BJ (cell line): Measurements from ENCODE around the gene PDLIM5. TPM values are rescaled to one million over a fixed set of nuclear protein-coding genes. Genes with fewer than 3 reads are reported as not detected.

Experiments
- CTCF ChIA-PET: fragments of 350-600 bp; formaldehyde crosslinking; extraction: SDS; loops from one replicate; lab custom pipeline; 2021; ENCODE audit warnings: antibody characterized with exemption, inconsistent platforms; lab: Yijun Ruan, JAX
- POLR2A ChIA-PET: fragments of 300-600 bp; sonication (Branson Sonifier 250); formaldehyde crosslinking; extraction: SDS; loops from one replicate; lab custom pipeline; 2021; ENCODE audit warnings: antibody characterized with exemption; lab: Charles Lee
- DNase-seq: peaks from one replicate; pipeline ENCODE4 v3.0.0-alpha.2; 2011; ENCODE audit warnings: low read depth
- H3K27me3 ChIP-seq: 2 replicates; pipeline ENCODE4 v1.6.0; 2011; ENCODE audit warnings: low read length; ENCODE audit not compliant: control insufficient read depth, insufficient read depth
- H3K36me3 ChIP-seq: 2 replicates; pipeline ENCODE4 v1.5.1; 2011; ENCODE audit warnings: low read length; ENCODE audit not compliant: control insufficient read depth, insufficient read depth
- H3K4me3 ChIP-seq: 2 replicates; pipeline ENCODE4 v1.5.1; 2011; ENCODE audit warnings: low read depth, mild to moderate bottlenecking, control low read depth, low read length
- polyA plus RNA-seq: library from polyadenylated mRNA; depleted of rRNA; stranded (reverse); fragments of >200 nt; gene quantifications from 2 replicates; pipeline ENCODE4 v1.2.3, GENCODE V29; 2011
- TF ChIP-seq, protein P1 (sequence below): IDR thresholded peaks from 2 replicates; pipeline ENCODE4 v1.5.1; 2011; ENCODE audit warnings: low read depth, mild to moderate bottlenecking, control low read depth, inconsistent platforms, low read length, moderate library complexity; ENCODE audit not compliant: insufficient read depth

The PDLIM5 gene
- polyA plus RNA-seq, 1 experiment = 353 TPM

DNA sequence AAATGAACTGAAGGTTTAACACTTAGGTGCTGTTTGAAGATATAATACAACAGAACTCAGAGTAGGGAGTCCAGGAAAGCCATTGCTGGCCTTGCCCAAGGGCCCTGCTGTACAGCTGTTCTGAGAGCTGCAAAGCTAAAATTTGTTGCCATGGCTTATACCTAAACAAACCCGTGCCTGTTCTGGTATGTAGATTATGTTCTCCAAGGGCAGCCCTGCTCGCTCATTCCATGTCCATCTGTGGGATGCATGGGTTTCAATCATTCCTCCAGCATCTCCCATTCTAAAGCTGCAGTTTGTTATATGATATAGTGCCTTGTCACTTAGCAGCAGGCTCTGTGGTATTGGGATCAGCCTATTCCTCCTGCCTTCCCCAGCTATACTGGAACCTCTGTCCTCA lies 225.2 kb downstream of the PDLIM5 start:
- ChIA-PET POLR2A (no interaction called here), CTCF (no interaction called here)
- TF ChIP-seq, protein P1, sequence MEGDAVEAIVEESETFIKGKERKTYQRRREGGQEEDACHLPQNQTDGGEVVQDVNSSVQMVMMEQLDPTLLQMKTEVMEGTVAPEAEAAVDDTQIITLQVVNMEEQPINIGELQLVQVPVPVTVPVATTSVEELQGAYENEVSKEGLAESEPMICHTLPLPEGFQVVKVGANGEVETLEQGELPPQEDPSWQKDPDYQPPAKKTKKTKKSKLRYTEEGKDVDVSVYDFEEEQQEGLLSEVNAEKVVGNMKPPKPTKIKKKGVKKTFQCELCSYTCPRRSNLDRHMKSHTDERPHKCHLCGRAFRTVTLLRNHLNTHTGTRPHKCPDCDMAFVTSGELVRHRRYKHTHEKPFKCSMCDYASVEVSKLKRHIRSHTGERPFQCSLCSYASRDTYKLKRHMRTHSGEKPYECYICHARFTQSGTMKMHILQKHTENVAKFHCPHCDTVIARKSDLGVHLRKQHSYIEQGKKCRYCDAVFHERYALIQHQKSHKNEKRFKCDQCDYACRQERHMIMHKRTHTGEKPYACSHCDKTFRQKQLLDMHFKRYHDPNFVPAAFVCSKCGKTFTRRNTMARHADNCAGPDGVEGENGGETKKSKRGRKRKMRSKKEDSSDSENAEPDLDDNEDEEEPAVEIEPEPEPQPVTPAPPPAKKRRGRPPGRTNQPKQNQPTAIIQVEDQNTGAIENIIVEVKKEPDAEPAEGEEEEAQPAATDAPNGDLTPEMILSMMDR = no peak
- H3K27me3 ChIP-seq = no peaks in the 10 kb centered on the region; the same call in 1 of the 2 replicates
- DNase-seq = no peak
- no peaks in the 10 kb centered on the region for H3K36me3 ChIP-seq
- no peak overlapping the region for H3K4me3 ChIP-seq

DNA sequence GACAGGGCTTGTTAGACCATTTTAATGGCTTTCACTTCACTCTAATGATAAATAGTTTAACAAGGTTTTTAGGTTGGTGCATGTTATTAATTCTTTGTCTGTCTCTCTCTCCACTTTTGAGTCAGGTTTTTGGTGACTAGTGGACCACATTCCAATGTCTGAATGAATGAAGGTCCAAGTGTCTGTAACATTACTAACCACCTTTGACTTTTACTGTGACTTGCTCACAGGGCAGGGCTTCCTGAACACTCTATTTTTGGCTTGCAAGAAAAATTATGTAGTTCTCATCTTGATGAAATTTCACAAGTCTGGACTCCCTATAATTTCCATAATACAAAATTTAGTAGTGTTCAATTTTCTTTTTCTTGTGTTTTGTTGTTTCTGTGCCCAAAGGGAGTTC lies 227.2 kb downstream of the PDLIM5 start:
- peak; percentile 77 for DNase-seq
- Histone ChIP-seq H3K27me3 (no peaks in the 10 kb centered on the region; the same call in 1 of the 2 replicates), H3K4me3 (no peak overlapping the region), H3K36me3 (no peaks in the 10 kb centered on the region)
- ChIA-PET CTCF (no interaction called here), POLR2A (no interaction called here)
- TF ChIP-seq, protein P1 = no peak

DNA sequence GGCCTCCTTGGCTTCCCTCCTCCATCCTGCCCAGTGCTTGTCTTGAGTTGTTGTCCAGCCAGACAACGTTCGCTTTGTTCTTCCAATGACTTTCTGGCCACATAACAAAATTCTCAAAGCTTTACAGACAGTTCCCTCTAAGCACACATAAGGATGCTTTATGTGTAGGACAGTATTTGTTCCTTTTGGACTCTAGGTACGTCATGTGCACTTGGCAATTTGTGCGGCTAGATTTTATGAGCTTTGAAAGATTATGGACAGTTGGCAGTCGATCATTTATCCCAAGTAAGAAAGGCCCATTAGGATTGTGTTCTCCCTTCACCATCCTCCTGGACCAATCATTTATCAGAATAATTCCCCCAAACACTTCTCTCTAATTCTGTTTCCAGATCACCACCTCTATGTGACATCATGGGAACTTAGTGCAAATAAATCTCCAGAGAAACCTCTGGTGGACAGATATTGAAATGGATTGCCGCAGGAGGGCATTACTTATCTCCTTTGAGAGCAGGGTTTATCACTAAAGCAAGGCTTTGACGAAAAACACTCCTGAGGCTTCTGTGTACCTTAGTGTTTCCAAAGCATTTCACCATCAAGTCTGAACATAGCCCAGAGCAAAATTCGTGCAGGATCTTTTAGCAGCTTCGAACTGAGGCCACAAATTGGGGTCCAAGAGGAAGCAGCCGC lies 228.6 kb downstream of the PDLIM5 start:
- Histone ChIP-seq H3K4me3 (no peak overlapping the region), H3K36me3 (no peaks in the 10 kb centered on the region), H3K27me3 (no peaks in the 10 kb centered on the region)
- ChIA-PET POLR2A (no interaction called here), CTCF (no interaction called here)
- no peak for DNase-seq
- TF ChIP-seq, protein P1 = no peak

DNA sequence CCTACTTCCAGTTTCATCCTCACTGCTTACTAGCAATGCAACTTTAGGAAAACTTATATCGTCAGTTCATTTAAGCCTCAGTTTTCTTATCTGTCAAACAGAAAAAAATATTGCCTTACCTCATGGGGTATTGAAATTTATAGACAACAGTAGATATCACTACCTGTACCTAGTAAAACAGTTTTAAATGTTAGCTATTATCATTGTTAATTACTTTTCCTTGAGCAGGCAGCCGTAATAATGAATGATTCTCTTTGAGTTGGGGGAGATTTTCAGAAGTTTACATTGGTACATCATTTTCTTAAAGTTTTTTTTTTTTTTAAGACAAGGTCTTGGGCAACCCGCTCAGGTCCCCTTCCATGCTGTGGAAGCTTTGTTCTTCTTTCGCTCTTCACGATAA lies 234.3 kb downstream of the PDLIM5 start:
- ChIA-PET POLR2A (no interaction called here), CTCF (no interaction called here)
- no peaks in the 10 kb centered on the region for H3K27me3 ChIP-seq
- no peaks in the 10 kb centered on the region for H3K36me3 ChIP-seq
- no peak for DNase-seq
- H3K4me3 ChIP-seq = no peak overlapping the region
- TF ChIP-seq, protein P1 = no peak

DNA sequence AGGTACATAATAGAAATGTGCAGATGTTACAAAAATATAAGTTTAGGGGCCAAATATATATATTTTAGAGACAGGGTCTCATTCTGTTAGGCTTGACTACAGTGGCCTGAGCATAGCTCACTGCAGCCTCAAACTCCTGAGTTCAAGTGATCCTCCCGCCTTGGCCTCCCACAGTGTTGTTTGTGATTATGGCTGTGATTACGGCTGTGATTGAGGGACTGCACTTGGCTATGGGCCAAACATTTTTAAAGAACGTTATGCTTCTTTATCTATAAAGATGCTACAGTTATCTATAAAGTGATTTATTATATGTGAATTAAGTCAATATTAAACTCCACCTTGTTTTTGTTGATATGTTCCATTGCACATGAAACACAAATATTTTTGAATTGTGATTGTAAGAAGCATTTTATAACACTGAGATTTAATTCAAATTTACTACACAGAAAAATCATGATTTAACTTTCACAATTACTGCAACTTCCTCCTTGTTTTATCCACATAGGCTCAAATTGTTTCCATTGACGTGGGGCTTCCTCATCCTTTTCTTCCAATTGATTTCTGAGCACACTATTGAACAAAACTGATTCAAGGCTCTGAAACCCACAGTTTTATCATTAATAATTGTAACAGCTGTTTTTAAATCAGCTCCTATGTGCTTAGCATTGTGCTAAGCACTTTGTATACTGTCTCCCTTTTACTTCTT lies 237.6 kb downstream of the PDLIM5 start:
- Histone ChIP-seq H3K36me3 (no peaks in the 10 kb centered on the region), H3K4me3 (no peak overlapping the region), H3K27me3 (no peaks in the 10 kb centered on the region)
- TF ChIP-seq, protein P1 = no peak
- ChIA-PET POLR2A (no interaction called here), CTCF (no interaction called here)
- no peak for DNase-seq
